Amniotic epithelial cell (primary cell): ENCODE measurements around the gene STX4.

Experiments
- DNase-seq: peaks from one replicate; pipeline ENCODE4 v3.0.0-alpha.2; 2010; ENCODE audit warnings: low read depth

STX4 gene

DNA sequence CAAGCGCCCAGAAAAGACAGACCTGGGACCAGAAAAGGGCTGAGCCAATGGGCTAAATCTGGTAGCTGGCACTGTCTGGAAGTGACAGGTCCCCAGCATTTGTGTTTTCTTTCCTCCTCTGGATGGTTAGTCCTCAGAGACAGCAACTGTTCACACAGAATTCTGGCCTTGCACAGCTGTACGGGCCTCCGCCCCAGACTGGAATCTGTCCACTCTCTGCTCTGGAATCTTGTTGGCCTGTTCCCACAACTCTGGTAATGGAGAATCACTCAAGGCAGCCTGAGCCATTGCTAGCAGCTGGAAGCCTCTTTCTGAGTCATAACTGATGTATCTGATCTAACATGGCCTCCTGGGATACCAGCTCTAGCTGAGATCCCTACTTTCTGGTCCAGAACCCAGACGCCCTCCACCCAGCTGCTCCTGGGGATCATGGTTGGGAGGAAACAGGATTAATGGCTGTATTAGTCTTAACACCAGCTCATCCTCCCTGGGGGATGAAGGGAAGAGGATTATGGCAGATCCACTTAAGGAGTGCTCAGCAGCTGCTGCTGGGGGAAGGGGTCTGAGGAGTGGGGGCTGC, 31.6 kb downstream of the STX4 start:
- DNase-seq = peak; percentile 93

GRCh38 chr16:31067342-31067741, 34.0 kb downstream of the STX4 start:
- DNase-seq = no peak

- peak; percentile 64 for DNase-seq
These were observed 38.5 kb downstream of the STX4 start for GRCh38 chr16:31071861-31072260.

GRCh38 chr16:31072540-31073141, 39.3 kb downstream of the STX4 start:
- DNase-seq = peak; percentile 47

DNA sequence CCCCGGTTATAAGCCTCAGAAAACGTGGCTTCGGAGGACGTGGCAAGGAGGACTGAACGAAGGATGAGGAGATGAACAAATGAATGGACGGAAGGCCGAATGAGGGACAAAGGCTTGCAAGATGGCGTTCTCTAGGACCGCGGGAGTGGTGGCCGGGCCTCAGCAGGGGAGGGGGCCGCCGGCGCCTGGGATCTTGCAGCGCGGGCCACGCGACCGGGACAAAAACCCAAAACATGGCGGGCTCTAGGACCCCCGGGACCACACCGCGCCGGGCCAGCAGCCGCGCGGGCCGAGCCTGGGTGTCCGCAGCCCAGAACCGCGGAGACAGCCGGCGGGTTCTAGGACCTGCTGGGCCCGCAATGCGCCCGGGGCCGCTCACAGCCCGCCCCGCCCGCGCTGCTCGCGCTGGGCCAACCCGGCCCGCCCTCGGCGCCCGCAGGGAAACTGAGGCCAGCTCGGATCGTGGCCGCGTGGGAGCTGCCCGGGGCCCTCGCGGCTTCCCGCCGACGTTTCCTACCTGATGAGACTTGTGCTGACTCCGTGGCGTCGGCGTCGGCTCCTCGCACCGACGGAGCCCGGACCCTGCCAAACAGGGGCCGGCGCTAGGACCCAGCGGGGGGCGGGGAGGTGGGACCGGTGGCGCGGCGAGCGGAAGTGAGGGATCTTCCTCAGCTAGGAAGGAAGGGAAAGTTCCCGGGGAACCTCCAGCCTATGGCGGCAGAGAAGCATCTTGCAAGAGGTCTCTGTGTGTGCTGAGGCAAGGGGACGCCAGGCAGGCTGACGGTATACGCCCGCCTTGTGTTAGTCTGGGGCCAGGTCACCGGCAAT, 40.0 kb downstream of the STX4 start:
- peak; percentile 90 for DNase-seq

DNA sequence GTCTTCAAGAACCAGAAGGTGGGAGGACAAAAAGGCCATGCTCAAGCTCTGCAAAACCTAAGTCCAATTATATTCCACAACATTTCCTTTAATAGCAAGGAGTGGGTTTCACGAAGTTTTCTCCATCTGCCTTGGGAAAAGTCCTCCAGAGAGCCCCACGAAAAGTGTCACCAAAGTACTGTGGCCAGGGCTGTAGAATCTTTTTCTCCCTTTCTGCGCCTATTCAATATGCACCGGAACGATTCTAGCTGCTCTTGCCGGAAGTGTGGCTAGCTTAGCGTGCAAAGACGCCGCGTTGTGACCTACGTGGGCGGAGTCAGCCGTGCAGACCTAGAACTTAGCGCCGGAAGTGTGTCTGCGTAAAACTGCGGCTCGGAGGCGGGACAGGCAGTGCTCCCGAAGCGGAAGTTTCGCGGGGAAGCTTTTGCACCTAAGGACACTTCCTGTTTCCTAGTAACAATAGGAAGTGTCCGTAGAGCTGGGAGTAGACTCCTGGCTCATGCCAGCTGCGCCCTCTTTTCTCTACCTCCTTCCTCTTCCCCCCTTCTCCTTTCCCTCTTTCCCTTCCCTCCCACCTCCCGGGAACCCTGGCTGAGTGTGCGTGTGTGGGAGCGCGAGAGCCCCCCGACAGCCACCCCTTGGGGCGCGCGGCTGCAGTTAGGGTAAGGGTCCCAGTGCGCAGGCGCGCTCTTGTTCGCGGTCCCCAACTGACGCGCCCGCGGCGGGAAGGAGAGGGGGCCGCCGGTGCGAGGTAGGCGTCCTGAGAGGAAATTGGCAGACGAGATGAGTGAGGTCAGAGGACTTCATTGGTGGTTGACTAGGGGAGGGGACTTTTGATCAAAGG, 40.8 kb downstream of the STX4 start, which contains the start of the genes ZNF646 and ZNF668:
Gene ZNF646 (plus strand): TSS at position 453 of the 844 bp plus-strand sequence. CDS start 1,903 bp downstream, outside the sequence.
Gene ZNF668 (minus strand): TSS at position 271 of the 844 bp plus-strand sequence. CDS start 9,781 bp downstream, outside the sequence.
- peak; percentile 99 for DNase-seq

DNA sequence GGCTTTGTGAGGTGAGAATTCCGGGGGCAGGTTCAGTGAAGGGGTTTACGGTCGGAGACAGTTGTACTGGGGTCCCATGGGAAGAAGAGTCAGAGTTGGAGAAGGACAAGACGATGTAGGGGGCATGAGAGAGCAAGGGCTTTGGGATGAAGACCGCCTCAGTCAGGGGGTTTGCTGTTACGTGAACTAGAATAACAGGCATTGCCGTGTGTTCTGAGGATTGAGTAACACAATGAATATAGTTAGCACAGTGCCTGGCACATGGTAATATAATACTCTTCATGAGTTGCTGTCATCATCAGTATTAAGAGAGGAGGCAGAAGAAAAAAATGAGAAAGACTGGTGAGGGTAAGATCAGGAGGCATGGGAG, 41.4 kb downstream of the STX4 start:
- DNase-seq = peak; percentile 18

- DNase-seq = no peak
These were observed 43.0 kb downstream of the STX4 start for GRCh38 chr16:31076319-31076718.

GRCh38 chr16:31077024-31077423, 43.7 kb downstream of the STX4 start:
- no peak for DNase-seq

- DNase-seq = no peak
These were observed 44.4 kb downstream of the STX4 start for GRCh38 chr16:31077592-31078396.

DNA sequence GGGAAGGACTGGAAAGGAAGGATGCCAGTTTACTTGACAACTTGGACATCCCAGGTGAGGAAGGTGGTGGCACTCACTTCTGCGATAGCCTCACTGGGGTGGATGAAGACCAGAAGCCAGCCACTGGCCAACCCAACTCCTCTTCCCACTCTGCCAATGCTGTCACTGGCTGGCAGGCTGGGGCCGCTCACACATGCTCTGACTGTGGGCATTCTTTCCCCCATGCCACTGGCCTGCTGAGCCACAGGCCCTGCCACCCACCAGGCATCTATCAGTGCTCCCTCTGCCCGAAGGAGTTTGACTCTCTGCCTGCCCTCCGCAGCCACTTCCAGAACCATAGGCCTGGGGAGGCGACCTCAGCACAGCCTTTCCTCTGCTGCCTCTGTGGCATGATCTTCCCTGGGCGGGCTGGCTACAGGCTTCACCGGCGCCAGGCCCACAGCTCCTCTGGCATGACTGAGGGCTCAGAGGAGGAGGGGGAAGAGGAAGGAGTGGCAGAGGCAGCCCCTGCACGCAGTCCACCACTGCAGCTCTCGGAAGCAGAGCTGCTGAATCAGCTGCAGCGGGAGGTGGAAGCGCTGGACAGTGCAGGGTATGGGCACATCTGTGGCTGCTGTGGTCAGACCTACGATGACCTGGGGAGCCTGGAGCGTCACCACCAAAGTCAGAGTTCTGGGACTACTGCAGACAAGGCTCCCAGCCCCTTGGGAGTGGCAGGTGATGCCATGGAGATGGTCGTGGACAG, 45.4 kb downstream of the STX4 start:
- DNase-seq = no peak

DNA sequence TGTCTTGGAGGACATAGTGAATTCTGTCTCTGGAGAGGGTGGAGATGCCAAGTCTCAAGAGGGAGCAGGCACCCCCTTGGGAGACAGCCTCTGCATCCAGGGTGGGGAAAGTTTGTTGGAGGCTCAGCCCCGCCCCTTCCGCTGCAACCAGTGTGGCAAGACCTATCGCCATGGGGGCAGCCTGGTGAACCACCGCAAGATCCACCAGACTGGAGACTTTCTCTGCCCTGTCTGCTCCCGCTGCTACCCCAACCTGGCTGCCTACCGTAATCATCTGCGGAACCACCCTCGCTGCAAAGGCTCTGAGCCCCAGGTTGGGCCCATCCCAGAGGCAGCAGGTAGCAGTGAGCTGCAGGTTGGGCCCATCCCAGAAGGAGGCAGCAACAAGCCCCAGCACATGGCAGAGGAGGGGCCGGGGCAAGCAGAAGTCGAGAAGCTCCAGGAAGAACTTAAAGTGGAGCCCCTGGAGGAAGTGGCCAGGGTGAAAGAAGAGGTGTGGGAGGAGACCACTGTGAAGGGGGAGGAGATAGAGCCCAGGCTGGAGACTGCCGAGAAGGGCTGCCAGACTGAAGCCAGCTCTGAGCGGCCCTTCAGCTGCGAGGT, 46.1 kb downstream of the STX4 start:
- DNase-seq = no peak

DNA sequence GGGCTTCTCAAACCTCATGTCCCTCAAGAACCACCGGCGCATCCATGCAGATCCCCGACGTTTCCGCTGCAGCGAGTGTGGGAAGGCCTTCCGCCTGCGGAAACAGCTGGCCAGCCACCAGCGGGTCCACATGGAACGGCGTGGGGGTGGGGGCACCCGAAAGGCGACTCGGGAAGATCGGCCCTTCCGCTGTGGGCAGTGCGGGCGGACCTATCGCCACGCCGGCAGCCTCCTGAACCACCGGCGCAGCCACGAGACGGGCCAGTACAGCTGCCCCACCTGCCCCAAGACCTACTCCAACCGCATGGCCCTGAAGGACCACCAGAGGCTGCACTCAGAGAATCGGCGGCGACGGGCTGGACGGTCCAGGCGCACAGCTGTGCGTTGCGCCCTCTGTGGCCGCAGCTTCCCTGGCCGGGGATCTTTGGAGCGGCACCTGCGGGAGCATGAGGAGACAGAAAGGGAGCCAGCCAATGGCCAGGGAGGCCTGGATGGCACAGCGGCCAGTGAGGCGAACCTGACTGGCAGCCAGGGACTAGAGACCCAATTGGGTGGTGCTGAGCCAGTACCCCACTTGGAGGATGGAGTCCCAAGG, 46.8 kb downstream of the STX4 start:
- DNase-seq = no peak

DNA sequence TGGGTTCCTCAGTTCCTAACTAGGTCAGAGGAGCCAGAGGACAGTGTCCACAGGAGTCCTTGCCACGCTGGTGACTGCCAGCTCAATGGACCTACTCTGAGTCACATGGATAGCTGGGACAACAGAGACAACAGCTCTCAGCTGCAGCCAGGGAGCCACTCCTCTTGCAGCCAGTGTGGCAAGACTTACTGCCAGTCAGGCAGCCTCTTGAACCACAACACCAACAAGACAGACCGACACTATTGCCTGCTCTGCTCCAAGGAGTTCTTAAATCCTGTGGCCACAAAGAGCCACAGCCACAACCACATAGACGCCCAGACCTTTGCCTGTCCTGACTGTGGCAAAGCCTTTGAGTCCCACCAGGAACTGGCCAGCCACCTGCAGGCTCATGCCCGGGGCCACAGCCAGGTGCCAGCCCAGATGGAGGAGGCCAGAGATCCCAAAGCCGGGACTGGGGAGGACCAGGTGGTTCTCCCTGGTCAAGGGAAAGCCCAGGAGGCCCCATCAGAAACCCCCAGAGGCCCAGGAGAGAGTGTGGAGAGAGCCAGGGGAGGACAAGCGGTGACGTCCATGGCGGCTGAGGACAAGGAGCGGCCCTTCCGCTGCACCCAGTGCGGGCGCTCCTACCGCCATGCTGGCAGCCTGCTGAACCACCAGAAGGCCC, 47.5 kb downstream of the STX4 start:
- DNase-seq = no peak

DNA sequence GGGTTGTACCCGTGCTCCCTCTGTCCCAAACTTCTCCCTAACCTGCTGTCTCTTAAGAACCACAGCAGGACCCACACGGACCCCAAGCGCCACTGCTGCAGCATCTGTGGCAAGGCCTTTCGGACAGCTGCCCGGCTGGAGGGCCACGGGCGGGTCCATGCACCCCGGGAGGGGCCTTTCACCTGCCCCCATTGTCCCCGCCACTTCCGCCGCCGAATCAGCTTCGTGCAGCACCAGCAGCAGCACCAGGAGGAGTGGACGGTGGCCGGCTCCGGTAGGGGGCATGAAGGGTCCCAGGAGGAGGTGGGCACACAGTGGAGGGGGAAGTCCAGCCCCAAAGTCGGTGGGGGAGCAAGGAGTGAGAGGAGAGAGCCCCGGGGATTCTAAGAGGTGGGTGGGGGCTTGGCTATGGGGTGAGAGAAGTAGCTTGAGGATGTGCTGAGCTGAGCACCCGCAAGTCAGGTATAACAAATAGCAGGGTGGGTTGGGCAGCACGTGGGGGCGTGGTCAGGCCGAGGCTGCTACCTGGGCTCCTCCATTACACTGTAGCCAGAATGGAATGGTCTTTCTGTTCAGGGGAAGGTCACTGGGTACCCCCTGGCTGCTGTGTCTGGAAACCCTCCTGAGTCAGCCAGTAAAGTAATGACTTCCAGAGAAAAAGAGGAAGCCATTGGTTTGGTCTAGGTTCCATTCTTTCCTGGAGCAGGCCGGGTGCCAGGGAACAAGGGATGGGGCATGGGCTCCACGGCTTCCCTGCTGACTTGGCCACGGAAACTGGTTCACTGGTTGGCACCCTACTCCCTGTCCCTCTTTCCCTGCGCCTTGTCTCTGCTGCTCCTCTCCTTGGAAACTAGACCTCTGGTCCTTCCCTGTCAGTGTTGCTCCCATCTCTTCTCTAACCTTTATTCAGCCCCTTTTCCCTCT, 48.3 kb downstream of the STX4 start:
- DNase-seq = no peak

GRCh38 chr16:31082368-31083045, 49.1 kb downstream of the STX4 start:
- DNase-seq = no peak

DNA sequence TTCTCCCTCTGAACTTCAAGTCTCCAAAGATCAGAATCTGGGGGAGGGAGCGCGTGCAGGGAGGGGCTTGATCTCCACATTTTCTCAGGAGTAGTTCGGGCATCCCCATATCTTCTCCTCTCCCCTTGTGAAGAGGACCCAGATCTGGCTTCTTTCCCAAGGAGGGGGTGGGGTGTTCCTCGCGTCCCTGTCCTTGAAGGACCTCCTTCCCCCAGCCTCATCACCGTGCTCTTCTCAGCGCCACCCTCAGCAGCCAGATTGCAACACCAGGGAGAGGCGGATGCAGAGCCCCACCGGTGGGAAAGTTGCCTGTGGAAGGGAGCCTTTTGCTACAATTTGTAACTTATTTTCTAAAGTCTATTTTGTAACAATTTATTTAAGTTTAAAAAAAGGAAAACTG, 49.7 kb downstream of the STX4 start:
- peak; percentile 36 for DNase-seq
